DND-41 (cell line): ENCODE measurements around the gene LAPTM5.

Experiments used
- ATAC-seq: fragments of 200-7000 bp; cut with Tn5 transposase; 3 replicates; pipeline ENCODE4 v1.9.1; 2021; ENCODE audit warnings: low read depth; ENCODE audit not compliant: insufficient read depth
- DNase-seq: peaks from one replicate; pipeline ENCODE4 v3.0.0-alpha.2; 2020
- H2AFZ ChIP-seq: 2 replicates; pipeline ENCODE4 v1.6.0; 2012; ENCODE audit warnings: low read depth, low read length
- H3K27ac ChIP-seq: 2 replicates; pipeline ENCODE4 v1.5.1; 2012; ENCODE audit warnings: low read length, inconsistent platforms
- H3K27me3 ChIP-seq: fragments of 200-600 bp; sonication (generic); 2 replicates; pipeline ENCODE4 v1.6.0; 2012; ENCODE audit warnings: low read length, mild to moderate bottlenecking, inconsistent platforms; ENCODE audit not compliant: insufficient read depth, poor library complexity
- H3K36me3 ChIP-seq: 2 replicates; pipeline ENCODE4 v1.5.1; 2012; ENCODE audit warnings: low read length, inconsistent platforms; ENCODE audit not compliant: insufficient read depth
- H3K4me1 ChIP-seq: 2 replicates; pipeline ENCODE4 v1.5.1; 2012; ENCODE audit warnings: mild to moderate bottlenecking, low read length; ENCODE audit not compliant: insufficient read depth
- H3K4me2 ChIP-seq: 2 replicates; pipeline ENCODE4 v1.6.0; 2012; ENCODE audit warnings: mild to moderate bottlenecking, moderate library complexity, low read length, inconsistent platforms; ENCODE audit not compliant: insufficient read depth
- H3K4me3 ChIP-seq, 2 experiments: fragments of 200-600 bp in 1 of 2; shearing (Covaris generic) in 1 of 2; 2 replicates each; pipeline ENCODE4 v1.5.1; 2012 to 2016; ENCODE audit warnings: inconsistent platforms in 2 of 2, low read length in 2 of 2, mild to moderate bottlenecking in 2 of 2, low read depth in 1 of 2, moderate library complexity in 1 of 2
- H3K79me2 ChIP-seq: 2 replicates; pipeline ENCODE4 v1.6.0; 2012; ENCODE audit warnings: low read length, inconsistent platforms; ENCODE audit not compliant: insufficient read depth
- H3K9ac ChIP-seq: 2 replicates; pipeline ENCODE4 v1.6.0; 2012; ENCODE audit warnings: low read depth, mild to moderate bottlenecking, inconsistent platforms, low read length, moderate library complexity
- H3K9me3 ChIP-seq: 2 replicates; pipeline ENCODE4 v1.5.1; 2012; ENCODE audit warnings: low read length, moderate library complexity, mild to moderate bottlenecking, inconsistent platforms; ENCODE audit not compliant: insufficient read depth, severe bottlenecking
- H4K20me1 ChIP-seq: 2 replicates; pipeline ENCODE4 v1.6.0; 2012; ENCODE audit warnings: low read length; ENCODE audit not compliant: insufficient read depth
- EZH2 ChIP-seq: IDR thresholded peaks from 3 replicates; pipeline ENCODE4 v1.6.1; 2012; ENCODE audit warnings: borderline replicate concordance, low read depth, mild to moderate bottlenecking, moderate library complexity, low read length, inconsistent platforms; ENCODE audit not compliant: severe bottlenecking
- TF ChIP-seq, protein P1 (sequence below): IDR thresholded peaks from 2 replicates; pipeline ENCODE4 v1.5.1; 2012; ENCODE audit warnings: borderline replicate concordance, low read length, moderate library complexity, mild to moderate bottlenecking; ENCODE audit not compliant: poor library complexity, severe bottlenecking; ENCODE audit errors: extremely low read depth

The LAPTM5 gene

DNA sequence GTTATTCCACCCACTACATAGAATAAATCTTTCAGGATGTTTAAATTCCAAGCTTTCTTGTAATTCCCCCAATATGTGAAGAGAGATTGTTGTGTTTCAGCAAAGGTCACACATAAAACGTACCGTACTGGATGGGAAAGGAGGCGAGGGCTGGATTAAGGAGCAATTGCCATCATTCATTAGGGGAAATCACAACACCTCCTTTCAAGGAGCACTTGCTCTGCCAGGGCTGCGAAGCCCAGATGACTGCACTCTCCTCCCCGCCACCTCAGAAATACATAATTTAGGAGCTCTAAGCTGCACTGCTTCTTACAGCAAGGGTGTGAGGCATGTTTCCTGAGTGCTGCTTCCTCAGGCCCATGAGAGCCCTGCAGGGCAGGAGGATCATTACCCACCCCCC is 63.8 kb downstream of the LAPTM5 start:
- no peaks in the 10 kb centered on the region for H3K79me2 ChIP-seq
- H2AFZ ChIP-seq = no peak overlapping the region
- DNase-seq (no peak), ATAC-seq (no peak)
- H3K27ac ChIP-seq = no peak overlapping the region
- TF ChIP-seq, protein P1, sequence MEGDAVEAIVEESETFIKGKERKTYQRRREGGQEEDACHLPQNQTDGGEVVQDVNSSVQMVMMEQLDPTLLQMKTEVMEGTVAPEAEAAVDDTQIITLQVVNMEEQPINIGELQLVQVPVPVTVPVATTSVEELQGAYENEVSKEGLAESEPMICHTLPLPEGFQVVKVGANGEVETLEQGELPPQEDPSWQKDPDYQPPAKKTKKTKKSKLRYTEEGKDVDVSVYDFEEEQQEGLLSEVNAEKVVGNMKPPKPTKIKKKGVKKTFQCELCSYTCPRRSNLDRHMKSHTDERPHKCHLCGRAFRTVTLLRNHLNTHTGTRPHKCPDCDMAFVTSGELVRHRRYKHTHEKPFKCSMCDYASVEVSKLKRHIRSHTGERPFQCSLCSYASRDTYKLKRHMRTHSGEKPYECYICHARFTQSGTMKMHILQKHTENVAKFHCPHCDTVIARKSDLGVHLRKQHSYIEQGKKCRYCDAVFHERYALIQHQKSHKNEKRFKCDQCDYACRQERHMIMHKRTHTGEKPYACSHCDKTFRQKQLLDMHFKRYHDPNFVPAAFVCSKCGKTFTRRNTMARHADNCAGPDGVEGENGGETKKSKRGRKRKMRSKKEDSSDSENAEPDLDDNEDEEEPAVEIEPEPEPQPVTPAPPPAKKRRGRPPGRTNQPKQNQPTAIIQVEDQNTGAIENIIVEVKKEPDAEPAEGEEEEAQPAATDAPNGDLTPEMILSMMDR = no peak
- TF ChIP-seq EZH2 = no peak
- no peak overlapping the region for H3K4me2 ChIP-seq
- H3K9ac ChIP-seq = no peak overlapping the region
- no peaks in the 10 kb centered on the region for H3K4me1 ChIP-seq
- no peak overlapping the region for H3K4me3 ChIP-seq
- no peaks in the 10 kb centered on the region; the same call in 1 of the 2 replicates for H4K20me1 ChIP-seq
- no peaks in the 10 kb centered on the region for H3K36me3 ChIP-seq
- no peaks in the 10 kb centered on the region for H3K9me3 ChIP-seq
- H3K27me3 ChIP-seq = peaks cover 15% of the 10 kb centered on the region

GRCh38 chr1:30693366-30693765 is 64.2 kb downstream of the LAPTM5 start:
- Histone ChIP-seq H3K9me3 (no peaks in the 10 kb centered on the region), H3K4me1 (no peaks in the 10 kb centered on the region), H3K9ac (no peak overlapping the region), H3K27ac (no peak overlapping the region), H3K4me3 (no peak overlapping the region), H3K4me2 (no peak overlapping the region), H3K79me2 (no peaks in the 10 kb centered on the region), H2AFZ (no peak overlapping the region), H3K36me3 (no peaks in the 10 kb centered on the region), H4K20me1 (no peaks in the 10 kb centered on the region; the same call in 1 of the 2 replicates), H3K27me3 (peaks cover 17% of the 10 kb centered on the region)
- TF ChIP-seq, protein P1 = no peak
- TF ChIP-seq EZH2 = no peak
- ATAC-seq (no peak), DNase-seq (no peak)

- no peak for TF ChIP-seq EZH2
- TF ChIP-seq, protein P1 = no peak
- H3K4me2 ChIP-seq = no peak overlapping the region
Measured at GRCh38 chr1:30692948-30693301, 64.6 kb downstream of the LAPTM5 start.

More at GRCh38 chr1:30692948-30693301, 64.6 kb downstream of the LAPTM5 start:
- Histone ChIP-seq H3K4me3 (no peak overlapping the region), H2AFZ (no peak overlapping the region), H3K27me3 (peaks cover 17% of the 10 kb centered on the region), H3K27ac (no peak overlapping the region), H3K79me2 (no peaks in the 10 kb centered on the region), H3K36me3 (no peaks in the 10 kb centered on the region), H3K9me3 (no peaks in the 10 kb centered on the region), H4K20me1 (no peaks in the 10 kb centered on the region; the same call in 1 of the 2 replicates), H3K4me1 (no peaks in the 10 kb centered on the region), H3K9ac (no peak overlapping the region)
- DNase-seq (no peak), ATAC-seq (no peak)
